GM21786 (cell line): ENCODE measurements around the gene PXDC1.
"Not testable (repeated sequence)": the region's sequence is repeated elsewhere in the genome, so short reads cannot be mapped to it uniquely, and the experiment has no call there.

Experiments
- ATAC-seq: cut with Tn5 transposase; IDR thresholded peaks from one replicate; pipeline ENCODE4 v1.9.1; 2021; ENCODE audit not compliant: unreplicated experiment

PXDC1 gene

GRCh38 chr6:3784423-3784822 lies 32.9 kb upstream of the PXDC1 start:
- no peak for ATAC-seq

DNA sequence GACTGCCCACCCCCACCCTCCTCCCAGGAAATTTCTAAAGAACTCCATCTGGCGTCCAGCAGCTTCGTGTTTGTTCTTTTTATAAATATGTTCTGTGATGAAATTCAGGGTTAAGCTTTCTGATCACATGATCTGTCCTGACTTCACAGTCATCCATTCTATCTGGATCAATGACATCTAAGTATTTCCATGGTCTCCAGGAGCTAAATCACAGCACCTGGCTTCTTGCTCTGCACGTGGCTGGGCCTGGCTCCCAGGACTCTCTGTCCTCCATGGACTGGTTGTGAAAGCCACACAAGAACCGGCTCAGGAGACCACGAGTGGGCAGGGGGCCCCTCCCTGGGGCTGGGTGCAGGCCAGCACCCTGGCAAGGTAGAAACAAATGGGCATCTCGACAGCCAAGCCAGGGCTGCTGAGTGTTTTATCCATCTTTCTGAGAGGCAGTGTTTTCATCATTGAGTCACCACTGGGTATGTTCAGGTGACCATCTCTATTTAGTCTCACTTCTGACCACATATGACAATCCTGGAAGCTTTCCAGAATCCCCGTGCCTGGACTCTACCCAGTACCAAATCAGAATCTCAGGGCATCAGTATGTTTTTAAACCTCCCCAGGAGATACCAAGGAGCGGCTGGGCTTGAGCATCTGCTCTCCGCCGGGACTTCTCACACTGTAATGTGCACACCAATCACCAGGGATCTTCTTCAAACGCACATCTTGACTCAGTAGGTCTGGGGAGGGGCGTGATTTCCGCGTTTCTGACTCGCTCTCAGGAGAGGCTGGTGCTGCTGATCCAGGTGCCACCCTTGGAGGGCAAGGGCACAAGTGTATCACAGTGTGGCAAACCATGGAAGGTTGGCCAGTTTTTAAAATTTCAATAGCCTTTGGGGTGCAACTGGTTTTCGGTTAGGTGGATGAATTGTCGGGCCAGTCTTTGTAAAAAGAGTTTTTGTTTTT lies 31.6 kb upstream of the PXDC1 start:
- ATAC-seq: no peak

DNA sequence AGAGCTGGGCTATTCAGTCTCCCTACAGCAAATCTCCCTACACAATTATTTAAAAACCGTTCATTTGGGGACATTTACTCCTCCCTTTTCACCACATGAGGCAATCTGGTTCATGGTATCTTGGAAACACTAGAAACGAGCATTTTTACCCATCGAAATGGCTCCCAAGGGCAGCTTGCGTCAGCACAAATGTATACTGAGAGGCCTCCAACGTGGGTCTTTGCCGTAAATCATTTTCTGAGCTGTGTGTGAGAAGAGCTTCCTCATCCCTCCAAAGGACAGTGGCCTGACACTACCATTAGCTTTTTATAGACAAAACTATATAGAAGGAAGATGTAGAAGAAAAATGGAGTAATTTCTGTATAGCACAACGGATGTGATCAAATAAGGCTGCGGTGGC lies 30.0 kb upstream of the PXDC1 start:
- ATAC-seq: no peak

DNA sequence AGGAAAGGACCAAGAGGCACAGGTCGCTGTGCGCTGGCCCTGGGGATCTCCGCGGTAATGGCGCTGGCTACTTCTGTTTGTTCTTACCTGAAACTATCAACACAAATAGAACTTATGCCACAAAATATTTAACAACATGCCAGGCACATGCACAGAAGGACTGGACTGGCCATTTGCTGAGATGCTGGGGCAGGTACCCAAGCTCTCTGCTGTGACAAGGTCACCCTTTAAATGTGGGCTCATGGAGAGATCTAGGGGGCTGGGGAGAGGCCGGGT lies 28.0 kb upstream of the PXDC1 start:
- no peak for ATAC-seq

GRCh38 chr6:3778701-3779573 lies 27.4 kb upstream of the PXDC1 start:
- no peak for ATAC-seq

- ATAC-seq: no peak
Observed at GRCh38 chr6:3777730-3778461, 26.4 kb upstream of the PXDC1 start.

GRCh38 chr6:3776881-3777507 lies 25.5 kb upstream of the PXDC1 start:
- ATAC-seq: no peak

DNA sequence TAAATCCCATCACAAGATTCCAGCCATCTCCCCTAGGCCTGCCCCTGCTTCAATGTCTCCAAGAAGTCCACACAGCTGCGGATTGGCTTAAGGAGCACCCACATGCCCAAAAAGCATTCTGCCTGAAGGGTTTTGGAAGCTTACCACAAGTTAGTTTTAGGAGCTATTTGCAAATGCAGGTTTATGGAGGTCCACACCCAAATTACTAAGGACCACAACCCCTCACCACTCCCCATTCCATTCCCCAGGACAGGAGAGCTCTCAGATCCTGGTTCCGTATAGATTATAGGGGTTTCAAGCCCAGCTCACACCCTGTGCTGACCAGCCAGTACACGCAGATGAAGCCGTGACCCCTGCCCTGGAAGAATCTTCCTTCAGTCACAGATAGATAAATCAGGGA lies 24.3 kb upstream of the PXDC1 start:
- ATAC-seq: no peak

- ATAC-seq: no peak
Observed at GRCh38 chr6:3775386-3775785, 23.9 kb upstream of the PXDC1 start.

GRCh38 chr6:3773678-3774298 lies 22.3 kb upstream of the PXDC1 start:
- ATAC-seq: no peak

GRCh38 chr6:3772127-3772999 lies 20.9 kb upstream of the PXDC1 start:
- not testable (repeated sequence) for ATAC-seq

DNA sequence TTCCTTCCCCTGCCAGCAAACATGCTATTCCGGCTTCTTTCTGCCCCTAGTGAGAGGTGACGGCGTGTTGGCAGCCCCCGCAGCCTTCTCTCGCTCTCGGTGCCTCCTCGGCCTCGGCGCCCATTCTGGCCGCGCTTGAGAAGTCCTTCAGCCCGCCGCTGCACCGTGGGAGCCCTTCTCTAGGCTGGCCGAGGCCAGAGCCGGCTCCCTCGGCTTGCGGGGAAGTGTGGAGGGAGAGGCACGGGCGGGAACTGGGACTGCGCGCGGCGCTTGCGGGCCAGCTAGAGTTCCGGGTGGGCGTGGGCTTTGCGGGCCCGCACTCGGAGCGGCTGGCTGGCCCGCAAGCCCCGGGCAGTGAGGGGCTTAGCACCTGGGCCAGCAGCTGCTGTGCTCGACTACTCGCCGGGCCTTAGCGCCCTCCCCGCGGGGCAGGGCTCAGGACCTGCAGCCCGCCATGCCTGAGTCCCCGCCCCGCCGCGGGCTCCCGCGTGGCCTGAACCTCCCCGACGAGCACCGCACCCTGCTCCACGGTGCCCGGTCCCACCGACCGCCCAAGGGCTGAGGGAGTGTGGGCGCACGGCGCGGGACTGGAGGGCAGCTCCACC lies 20.0 kb upstream of the PXDC1 start:
- ATAC-seq: no peak

DNA sequence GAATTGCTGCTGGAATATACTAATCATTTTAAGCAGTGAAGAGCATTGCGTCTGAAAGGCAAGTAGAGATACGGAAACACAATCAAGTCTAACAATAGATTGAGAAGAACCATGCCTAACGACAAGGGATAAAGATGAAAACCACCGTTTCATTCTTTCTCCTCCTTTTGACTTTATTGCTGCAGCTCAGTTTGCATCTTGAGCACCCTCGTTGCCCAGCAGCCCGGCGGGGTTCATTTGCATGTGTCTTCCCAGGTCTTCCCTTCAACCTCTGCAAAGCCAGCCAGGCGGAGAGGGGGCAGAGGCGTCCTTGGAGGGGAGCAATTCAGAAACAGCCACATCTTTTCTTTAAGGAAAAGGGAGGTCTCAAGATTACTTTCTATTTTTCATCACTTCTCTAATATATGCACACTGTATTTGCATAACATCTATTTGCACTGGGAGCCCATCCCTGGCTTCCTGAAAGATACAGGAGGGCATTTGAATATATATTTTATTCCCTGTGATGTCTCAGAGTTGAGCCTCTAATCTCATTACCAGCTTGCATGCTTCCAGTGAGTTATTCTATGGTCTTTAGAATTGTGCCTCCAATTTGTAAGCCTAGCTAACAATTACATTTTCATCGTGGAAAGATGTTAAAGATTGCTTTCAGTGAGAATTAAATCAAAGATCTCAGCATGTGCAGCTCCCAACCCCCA lies 18.7 kb upstream of the PXDC1 start:
- no peak for ATAC-seq

DNA sequence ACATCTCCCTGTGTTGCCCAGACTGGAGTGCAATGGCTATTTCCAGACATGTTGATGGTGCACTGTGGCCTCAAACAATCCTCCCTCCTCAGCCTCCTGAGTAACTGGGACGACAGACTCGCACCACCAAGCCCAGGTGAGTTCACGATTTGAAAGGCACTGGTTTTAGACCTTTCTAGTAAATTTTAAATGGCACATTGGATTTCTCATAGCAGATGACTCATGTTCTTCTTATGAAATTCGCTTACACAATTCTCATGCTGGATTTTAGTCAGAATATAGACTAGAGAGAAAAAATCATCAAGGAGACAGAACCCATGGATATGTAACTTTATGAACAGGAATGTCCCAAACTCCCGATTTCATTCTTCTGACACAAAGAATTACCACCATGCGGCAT lies 18.1 kb upstream of the PXDC1 start:
- no peak for ATAC-seq

- ATAC-seq: no peak
Observed at GRCh38 chr6:3768502-3768901, 17.0 kb upstream of the PXDC1 start.

GRCh38 chr6:3767483-3767882 lies 16.0 kb upstream of the PXDC1 start:
- not testable (repeated sequence) for ATAC-seq

DNA sequence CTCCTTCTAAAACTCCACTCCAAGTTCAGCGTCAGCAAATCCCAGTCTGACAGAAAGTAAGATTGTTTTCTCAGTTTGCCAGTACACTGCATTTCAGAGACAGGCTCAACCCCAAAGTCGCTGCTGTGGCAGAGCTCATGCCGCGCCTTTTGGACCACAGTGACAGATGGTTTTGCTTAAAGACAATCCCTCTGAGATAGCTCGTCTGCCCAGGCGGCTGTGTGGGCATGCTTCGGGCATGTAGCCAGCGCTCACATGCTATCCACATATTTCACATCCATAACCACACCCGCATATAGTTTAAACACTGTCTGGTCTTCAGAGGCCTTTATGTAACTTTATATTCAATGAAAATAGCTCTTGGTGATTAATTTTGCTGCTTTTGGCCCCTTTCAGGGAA lies 14.7 kb upstream of the PXDC1 start:
- no peak for ATAC-seq

DNA sequence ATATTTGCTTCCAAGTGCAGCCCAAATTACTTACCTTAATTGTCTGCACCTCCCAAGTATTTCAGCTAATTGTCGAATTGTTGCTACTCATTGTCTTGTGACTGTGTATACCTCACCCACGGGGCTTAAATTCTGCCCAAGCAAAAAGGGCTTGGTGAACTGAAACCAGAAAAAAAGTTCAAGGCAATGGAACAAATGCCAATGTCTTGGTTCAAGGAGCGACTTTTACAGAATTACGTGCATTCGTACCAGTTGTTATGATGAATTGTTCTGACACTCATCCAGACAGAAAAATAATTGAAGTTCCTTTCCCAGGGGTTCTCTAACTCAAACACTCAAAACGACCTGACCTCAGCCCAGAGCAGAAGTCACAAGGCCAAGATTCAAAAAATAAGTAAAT lies 13.9 kb upstream of the PXDC1 start:
- no peak for ATAC-seq
